Measurements from ENCODE around the gene TSHR. TPM values are rescaled to one million over a fixed set of nuclear protein-coding genes. Genes with fewer than 3 reads are reported as not detected.
A peak's percentile ranks its signal among the peaks of the same experiment; 100 is the strongest.

Gene TSHR
- total RNA-seq, 4 donors from 2014 or later, result not detected

DNA sequence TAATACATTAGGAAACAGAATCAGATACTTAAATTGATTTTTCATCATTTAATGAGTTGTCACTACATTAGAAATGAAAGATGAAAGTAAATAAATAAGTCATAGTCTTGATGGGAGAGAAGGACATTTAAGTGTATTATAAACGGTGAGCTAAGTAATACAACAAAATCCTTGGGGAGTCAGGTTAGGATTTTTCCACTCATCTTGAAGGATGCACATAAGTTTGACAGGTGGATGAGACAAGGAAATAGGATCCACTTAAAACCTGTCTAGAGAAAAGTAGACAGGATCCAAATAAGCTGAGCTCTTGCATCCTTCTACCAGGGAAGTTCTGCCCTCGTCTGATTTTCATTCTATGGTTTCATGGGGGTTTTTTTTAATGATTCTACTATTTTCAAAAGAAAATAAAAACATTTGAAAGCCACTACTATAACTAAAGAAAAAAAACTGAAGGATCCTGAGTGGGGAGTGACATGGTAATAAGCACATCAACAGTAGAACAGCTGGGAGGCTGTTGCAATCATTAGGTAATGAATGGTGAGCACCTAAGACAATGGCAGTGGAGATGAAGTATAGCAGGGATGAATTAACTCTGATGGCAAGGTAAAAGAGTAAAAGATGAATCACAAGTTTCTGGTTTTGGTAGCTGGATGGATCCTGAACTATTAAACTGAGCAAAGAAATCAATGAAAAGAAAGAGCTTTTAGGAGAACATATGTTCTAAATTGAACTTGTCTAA lies 30.9 kb upstream of the TSHR start:
- no peaks in the 10 kb centered on the region for H3K4me1 ChIP-seq
- TF ChIP-seq CTCF (IDR thresholded peaks at IDR 0.05) (no peak), POLR2A (IDR thresholded peaks at IDR 0.05) (no peak)
- H3K9me3 ChIP-seq, result no peaks in the 10 kb centered on the region
- H3K36me3 ChIP-seq, result no peaks in the 10 kb centered on the region
- no peak overlapping the region for H3K4me3 ChIP-seq
- no peaks in the 10 kb centered on the region for H3K27me3 ChIP-seq
- H3K27ac ChIP-seq, result no peak overlapping the region
- DNase-seq, result no peak

- H3K9me3 ChIP-seq, result no peaks in the 10 kb centered on the region
- peaks cover 0 to 7% (median 2%) of the 10 kb centered on the region in 4 donors for H3K4me1 ChIP-seq
- DNase-seq, result no peak
- no peaks in the 10 kb centered on the region for H3K27me3 ChIP-seq
- H3K36me3 ChIP-seq, result no peaks in the 10 kb centered on the region
- no peak overlapping the region for H3K4me3 ChIP-seq
- TF ChIP-seq CTCF (IDR thresholded peaks at IDR 0.05), result no peak
- no peak for TF ChIP-seq POLR2A (IDR thresholded peaks at IDR 0.05)
- H3K27ac ChIP-seq, result no peak overlapping the region
Observed at GRCh38 chr14:80926397-80927082, 28.9 kb upstream of the TSHR start.

GRCh38 chr14:80927083-80927989 lies 28.1 kb upstream of the TSHR start:
- TF ChIP-seq CTCF (IDR thresholded peaks at IDR 0.05), result no peak
- TF ChIP-seq POLR2A (IDR thresholded peaks at IDR 0.05), result no peak
- H3K4me1 ChIP-seq, result peaks cover 0 to 7% (median 2%) of the 10 kb centered on the region in 4 donors
- no peak overlapping the region for H3K4me3 ChIP-seq
- no peak overlapping the region for H3K27ac ChIP-seq
- no peaks in the 10 kb centered on the region for H3K9me3 ChIP-seq
- DNase-seq, result no peak
- H3K27me3 ChIP-seq, result no peaks in the 10 kb centered on the region
- H3K36me3 ChIP-seq, result no peaks in the 10 kb centered on the region

DNA sequence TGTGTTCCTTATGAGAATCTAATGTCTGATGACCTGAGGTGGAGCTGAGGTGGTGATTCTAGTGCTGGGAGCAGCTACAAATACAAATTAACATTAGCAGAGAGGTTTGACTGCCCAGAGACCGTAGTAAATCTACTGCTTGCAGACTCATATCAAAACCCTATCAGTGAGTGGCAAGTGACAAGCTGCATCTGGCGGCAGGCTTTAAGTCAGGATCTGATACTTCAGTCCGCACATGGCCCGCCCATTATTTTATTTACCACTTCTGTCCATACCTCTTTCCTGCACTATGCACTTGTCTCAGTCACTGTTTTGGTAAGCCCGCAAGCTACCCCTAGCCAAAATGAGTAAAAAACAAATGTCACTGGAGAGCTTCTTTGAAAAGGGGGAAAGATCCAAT lies 25.3 kb upstream of the TSHR start:
- Histone ChIP-seq H3K36me3 (no peaks in the 10 kb centered on the region), H3K27ac (peak overlapping the region in 3 of 4 donors; percentile 2 to 53 (median 52)), H3K4me3 (no peak overlapping the region), H3K4me1 (peaks cover 0 to 7% (median 2%) of the 10 kb centered on the region in 4 donors), H3K27me3 (no peaks in the 10 kb centered on the region), H3K9me3 (no peaks in the 10 kb centered on the region)
- DNase-seq, result no peak
- no peak for TF ChIP-seq POLR2A (IDR thresholded peaks at IDR 0.05)
- TF ChIP-seq CTCF (IDR thresholded peaks at IDR 0.05), result no peak

DNA sequence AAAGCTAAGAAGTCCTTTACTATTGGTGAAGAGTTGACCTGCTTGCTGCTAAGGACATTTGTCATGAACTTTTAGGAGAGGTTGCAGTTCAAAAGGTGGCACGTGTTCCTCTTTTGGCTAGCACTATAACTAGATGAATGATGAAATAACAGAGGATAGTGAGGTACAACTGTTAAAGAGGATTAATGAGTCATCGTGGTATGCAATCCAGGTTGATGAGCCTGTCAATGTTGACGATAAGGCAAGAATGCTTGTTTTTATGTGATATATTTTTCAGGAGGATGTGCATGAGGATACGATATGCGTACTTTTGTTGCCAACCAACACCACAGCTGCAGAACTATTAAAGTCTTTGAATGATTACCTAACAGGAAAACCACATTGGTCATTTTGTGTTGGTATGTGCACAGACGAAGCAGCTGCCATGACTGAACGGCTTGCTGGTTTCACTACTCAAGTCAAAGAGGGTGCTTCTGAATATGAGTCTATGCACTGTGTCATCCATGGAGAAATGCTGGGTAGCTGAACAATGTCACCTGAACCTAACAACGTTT lies 24.5 kb upstream of the TSHR start:
- DNase-seq, result peak in 2 of 3 donors; percentile 61 to 69
- Histone ChIP-seq H3K4me1 (peaks cover 0 to 7% (median 2%) of the 10 kb centered on the region in 4 donors), H3K27ac (peak overlapping the region; percentile 2 to 54 (median 52)), H3K27me3 (no peaks in the 10 kb centered on the region), H3K36me3 (no peaks in the 10 kb centered on the region), H3K4me3 (no peak overlapping the region), H3K9me3 (no peaks in the 10 kb centered on the region)
- no peak for TF ChIP-seq CTCF (IDR thresholded peaks at IDR 0.05)
- TF ChIP-seq POLR2A (IDR thresholded peaks at IDR 0.05), result no peak

Data from Peyer's patch (tissue), 4 donors.